K562 (cell line): ENCODE measurements around the gene TECPR2. TPM values are rescaled to one million over a fixed set of nuclear protein-coding genes. Genes with fewer than 3 reads are reported as not detected.

Experiments
- BMI1 ChIP-seq: fragments of 150-350 bp; IDR thresholded peaks from 2 replicates; pipeline ENCODE4 v1.6.1; 2014; ENCODE audit warnings: low read length
- CAMTA2 ChIP-seq: fragments of 250-450 bp; sonication (Bioruptor Pico); conservative IDR thresholded peaks from 2 replicates; pipeline ENCODE4 v1.5.1; 2022
- CBFB ChIP-seq: sonication (generic); formaldehyde crosslinking; IDR thresholded peaks from 2 replicates; pipeline ENCODE4 v1.4.0; 2020; ENCODE audit warnings: mild to moderate bottlenecking, missing genetic modification reagents
- CLOCK ChIP-seq: fragments of 250-450 bp; sonication (Bioruptor Pico); IDR thresholded peaks from 2 replicates; pipeline ENCODE4 v1.4.0; 2020; ENCODE audit warnings: mild to moderate bottlenecking, moderate library complexity, borderline replicate concordance
- COPS2 ChIP-seq: fragments of 450-650 bp; conservative IDR thresholded peaks from 2 replicates; pipeline ENCODE4 v1.6.1; 2016; ENCODE audit warnings: mild to moderate bottlenecking, moderate library complexity
- HMG20A ChIP-seq: fragments of 450-650 bp; formaldehyde crosslinking; conservative IDR thresholded peaks from 2 replicates; pipeline ENCODE4 v1.4.0; 2020; ENCODE audit warnings: mild to moderate bottlenecking, mixed read lengths
- RAD51 ChIP-seq: fragments of 450-650 bp; IDR thresholded peaks from 2 replicates; pipeline ENCODE4 v1.7.1; 2016; ENCODE audit warnings: low read depth, mild to moderate bottlenecking, borderline replicate concordance
- SETDB1 ChIP-seq: IDR thresholded peaks from one replicate; pipeline ENCODE4 v1.6.1; 2012; ENCODE audit warnings: low read length, control low read depth, inconsistent platforms
- SRF ChIP-seq, 2 experiments: fragments of 250-450, 450-650 bp in 1 of 2; sonication (Bioruptor Pico) in 1 of 2; sonication (generic) in 1 of 2; formaldehyde crosslinking; IDR thresholded peaks; 2 replicates each; pipeline versions ENCODE4 v1.5.0 to v1.5.1; 2020 to 2022; ENCODE audit warnings: mild to moderate bottlenecking in 1 of 2, missing genetic modification reagents in 1 of 2
- TAF1 ChIP-seq: IDR thresholded peaks from 2 replicates; pipeline ENCODE4 v1.6.1; 2011; ENCODE audit warnings: mild to moderate bottlenecking, low read length, moderate library complexity; ENCODE audit not compliant: insufficient read depth, control insufficient read depth, severe bottlenecking; ENCODE audit errors: extremely low read depth
- VEZF1 ChIP-seq: fragments of 200-800 bp; sonication (Bioruptor generic); IDR thresholded peaks from 2 replicates; pipeline ENCODE4 v1.6.1; 2017; ENCODE audit warnings: missing genetic modification characterization, missing compliant biosample characterization
- ZNF124 ChIP-seq: sonication (generic); formaldehyde crosslinking; IDR thresholded peaks from 2 replicates; pipeline ENCODE4 v1.8.1; 2022; ENCODE audit warnings: missing genetic modification reagents
- ZNF280B ChIP-seq: fragments of 250-450 bp; sonication (Bioruptor Pico); IDR thresholded peaks from 2 replicates; pipeline ENCODE4 v1.5.1; 2021; ENCODE audit warnings: mild to moderate bottlenecking
- ZNF347 ChIP-seq: fragments of 450-650 bp; formaldehyde crosslinking; IDR thresholded peaks from 2 replicates; pipeline ENCODE4 v1.4.0; 2020; ENCODE audit warnings: low read depth, mild to moderate bottlenecking, moderate library complexity
- ZNF507 ChIP-seq: conservative IDR thresholded peaks from 2 replicates; pipeline ENCODE4 v1.6.1; 2017; ENCODE audit warnings: missing genetic modification characterization, missing compliant biosample characterization
- ZNF589 ChIP-seq: fragments of 200-800 bp; sonication (Bioruptor generic); IDR thresholded peaks from 2 replicates; pipeline ENCODE4 v1.6.1; 2016; ENCODE audit warnings: low read depth, missing genetic modification characterization, missing compliant biosample characterization
- ZNF76 ChIP-seq: fragments of 250-450 bp; sonication (Bioruptor Pico); IDR thresholded peaks from 2 replicates; pipeline ENCODE4 v1.4.0; 2020; ENCODE audit warnings: mild to moderate bottlenecking, moderate library complexity, borderline replicate concordance
- ZNF77 ChIP-seq: fragments of 250-450 bp; sonication (Bioruptor Pico); IDR thresholded peaks from 2 replicates; pipeline ENCODE4 v1.5.0; 2020
- polyA plus RNA-seq, 8 experiments: library from polyadenylated mRNA; depleted of rRNA in 4 of 8; stranded (reverse) in 5 of 8; unstranded in 3 of 8; fragments of >200 nt; fragmentation: Nextera tagmentation in 2 of 8; fragmentation: Illumina TruSeq in 1 of 8; extraction: Ambion mirVana in 2 of 8; extraction: Trizol in 1 of 8; gene quantifications; 2 replicates each; pipeline versions ENCODE4 v1.2.1 to v1.2.3, GENCODE V29; 2011 to 2014; ENCODE audit warnings: inconsistent platforms in 1 of 8, missing spikeins in 1 of 8
- total RNA-seq, 7 experiments: library from RNA; depleted of rRNA in 6 of 7; stranded (reverse); fragments of >200 nt in 6 of 7; fragmentation: Illumina TruSeq in 2 of 7; extraction: Trizol in 2 of 7; gene quantifications; 2 replicates each; pipeline versions ENCODE4 v1.2.1 to v1.2.3, GENCODE V29; 2011 to 2021; ENCODE audit warnings: low replicate concordance in 1 of 7
- TF ChIP-seq, protein P1 (sequence below), 2 experiments: fragments of 450-650 bp; IDR thresholded peaks; 2 replicates each; pipeline ENCODE4 v1.6.1; 2018; ENCODE audit warnings: mild to moderate bottlenecking in 2 of 2, low read depth in 1 of 2; ENCODE audit not compliant: partially characterized antibody in 2 of 2

The TECPR2 gene
- total and polyA plus RNA-seq, 9 of the 15 experiments (the other 6 are each of a cell fraction or from before 2014, with no cell fraction given), result 0.04 to 3.0 (median 0.83) TPM

DNA sequence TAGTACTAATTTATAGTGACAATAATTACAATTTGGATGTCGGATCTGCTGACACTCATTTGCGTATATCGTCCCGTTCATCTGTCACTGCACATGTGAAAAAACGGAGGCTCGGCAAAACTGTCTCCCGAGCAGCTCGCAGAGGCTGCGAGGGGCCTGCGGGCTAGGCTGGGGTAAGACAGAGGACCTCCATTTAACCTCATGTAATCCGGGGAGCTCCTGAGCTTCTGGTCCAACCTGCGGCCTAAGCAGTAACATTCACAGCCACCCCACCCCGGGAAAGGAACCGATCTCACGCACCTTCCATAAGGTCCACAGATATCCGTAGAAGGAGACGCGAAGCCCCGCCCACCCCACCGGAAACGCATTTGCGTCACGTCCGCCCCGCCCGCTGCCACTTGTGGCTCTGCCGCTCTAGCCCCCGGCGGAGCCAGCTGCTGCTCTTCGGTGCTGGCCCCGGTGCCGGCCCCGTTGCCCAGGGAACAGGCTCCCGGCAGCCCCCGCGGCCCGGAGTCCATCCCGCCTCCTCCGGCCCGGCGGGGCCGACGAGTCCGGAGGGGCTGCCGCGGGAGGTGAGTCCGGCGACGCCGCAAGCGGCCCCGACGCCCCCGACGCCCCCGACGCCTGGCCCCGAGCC lies at the start of gene TECPR2, which contains the start of gene CINP (continued):
- TF ChIP-seq CLOCK (CRISPR knock-in tag) (no peak), ZNF124 (no peak), ZNF507 (no peak), ZNF347 (CRISPR knock-in tag) (no peak), VEZF1 (CRISPR knock-in tag) (peak; percentile 72; the same call in 1 of the 2 replicates), SETDB1 (no peak), ZNF280B (CRISPR knock-in tag) (no peak), TAF1 (peak; percentile 69), CBFB (CRISPR knock-in tag) (no peak), COPS2 (no peak), HMG20A (CRISPR knock-in tag) (no peak), SRF (CRISPR knock-in tag; IDR thresholded peaks at IDR 0.05) (no peak), ZNF76 (CRISPR knock-in tag) (no peak), CAMTA2 (CRISPR knock-in tag) (no peak), ZNF77 (CRISPR knock-in tag) (no peak), ZNF589 (CRISPR knock-in tag) (no peak), BMI1 (peak; percentile 70), RAD51 (no peak)
- TF ChIP-seq, protein P1, sequence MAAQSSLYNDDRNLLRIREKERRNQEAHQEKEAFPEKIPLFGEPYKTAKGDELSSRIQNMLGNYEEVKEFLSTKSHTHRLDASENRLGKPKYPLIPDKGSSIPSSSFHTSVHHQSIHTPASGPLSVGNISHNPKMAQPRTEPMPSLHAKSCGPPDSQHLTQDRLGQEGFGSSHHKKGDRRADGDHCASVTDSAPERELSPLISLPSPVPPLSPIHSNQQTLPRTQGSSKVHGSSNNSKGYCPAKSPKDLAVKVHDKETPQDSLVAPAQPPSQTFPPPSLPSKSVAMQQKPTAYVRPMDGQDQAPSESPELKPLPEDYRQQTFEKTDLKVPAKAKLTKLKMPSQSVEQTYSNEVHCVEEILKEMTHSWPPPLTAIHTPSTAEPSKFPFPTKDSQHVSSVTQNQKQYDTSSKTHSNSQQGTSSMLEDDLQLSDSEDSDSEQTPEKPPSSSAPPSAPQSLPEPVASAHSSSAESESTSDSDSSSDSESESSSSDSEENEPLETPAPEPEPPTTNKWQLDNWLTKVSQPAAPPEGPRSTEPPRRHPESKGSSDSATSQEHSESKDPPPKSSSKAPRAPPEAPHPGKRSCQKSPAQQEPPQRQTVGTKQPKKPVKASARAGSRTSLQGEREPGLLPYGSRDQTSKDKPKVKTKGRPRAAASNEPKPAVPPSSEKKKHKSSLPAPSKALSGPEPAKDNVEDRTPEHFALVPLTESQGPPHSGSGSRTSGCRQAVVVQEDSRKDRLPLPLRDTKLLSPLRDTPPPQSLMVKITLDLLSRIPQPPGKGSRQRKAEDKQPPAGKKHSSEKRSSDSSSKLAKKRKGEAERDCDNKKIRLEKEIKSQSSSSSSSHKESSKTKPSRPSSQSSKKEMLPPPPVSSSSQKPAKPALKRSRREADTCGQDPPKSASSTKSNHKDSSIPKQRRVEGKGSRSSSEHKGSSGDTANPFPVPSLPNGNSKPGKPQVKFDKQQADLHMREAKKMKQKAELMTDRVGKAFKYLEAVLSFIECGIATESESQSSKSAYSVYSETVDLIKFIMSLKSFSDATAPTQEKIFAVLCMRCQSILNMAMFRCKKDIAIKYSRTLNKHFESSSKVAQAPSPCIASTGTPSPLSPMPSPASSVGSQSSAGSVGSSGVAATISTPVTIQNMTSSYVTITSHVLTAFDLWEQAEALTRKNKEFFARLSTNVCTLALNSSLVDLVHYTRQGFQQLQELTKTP (IDR thresholded peaks at IDR 0.05; ENCODE audit: low read depth in 1 of 2, partially characterized antibody in 2 of 2), result no peak
